HG03095 (cell line): ENCODE measurements around the gene ZBTB4.

ENCODE experiments used
- ATAC-seq: cut with Tn5 transposase; IDR thresholded peaks from one replicate; pipeline ENCODE4 v1.9.1; 2021; ENCODE audit warnings: moderate library complexity; ENCODE audit not compliant: unreplicated experiment

The ZBTB4 gene

GRCh38 chr17:7479213-7480088 lies at the start of gene ZBTB4:
Gene ZBTB4, minus strand, starts transcription at chr17:7479631. Its CDS starts 12,830 bp downstream, at chr17:7466801.
- no peak for ATAC-seq

GRCh38 chr17:7528842-7529241 lies 49.4 kb upstream of the ZBTB4 start:
- no peak for ATAC-seq

GRCh38 chr17:7523033-7523432 lies 43.6 kb upstream of the ZBTB4 start:
- ATAC-seq, result no peak

GRCh38 chr17:7515911-7516610 lies 36.6 kb upstream of the ZBTB4 start:
- no peak for ATAC-seq

- ATAC-seq, result no peak
These were observed 34.5 kb upstream of the ZBTB4 start for GRCh38 chr17:7513850-7514419.

- no peak for ATAC-seq
These were observed 33.6 kb upstream of the ZBTB4 start for GRCh38 chr17:7512824-7513540.

GRCh38 chr17:7512105-7512504 lies 32.7 kb upstream of the ZBTB4 start:
- ATAC-seq, result no peak

- ATAC-seq, result no peak
These were observed 31.7 kb upstream of the ZBTB4 start for GRCh38 chr17:7511108-7511507.

- no peak for ATAC-seq
These were observed 30.5 kb upstream of the ZBTB4 start for GRCh38 chr17:7509937-7510336.

GRCh38 chr17:7508846-7509245 lies 29.4 kb upstream of the ZBTB4 start:
- ATAC-seq, result no peak

GRCh38 chr17:7508145-7508544 lies 28.7 kb upstream of the ZBTB4 start:
- ATAC-seq, result no peak

- ATAC-seq, result no peak
These were observed 24.1 kb upstream of the ZBTB4 start for GRCh38 chr17:7503521-7503920.

GRCh38 chr17:7502987-7503386 lies 23.6 kb upstream of the ZBTB4 start:
- no peak for ATAC-seq

- ATAC-seq, result no peak
These were observed 22.9 kb upstream of the ZBTB4 start for GRCh38 chr17:7502171-7502847.

GRCh38 chr17:7501729-7502128 lies 22.3 kb upstream of the ZBTB4 start:
- no peak for ATAC-seq

GRCh38 chr17:7499161-7499560 lies 19.7 kb upstream of the ZBTB4 start:
- no peak for ATAC-seq

GRCh38 chr17:7497636-7498035 lies 18.2 kb upstream of the ZBTB4 start:
- no peak for ATAC-seq

GRCh38 chr17:7497228-7497627 lies 17.8 kb upstream of the ZBTB4 start:
- ATAC-seq, result no peak

- no peak for ATAC-seq
These were observed 17.2 kb upstream of the ZBTB4 start for GRCh38 chr17:7496470-7497183.

- ATAC-seq, result no peak
These were observed 16.5 kb upstream of the ZBTB4 start for GRCh38 chr17:7495906-7496434.
